ENCODE data around the gene SURF1. TPM values are rescaled to one million over a fixed set of nuclear protein-coding genes. Genes with fewer than 3 reads are reported as not detected.

Gene SURF1
- total RNA-seq, 1 experiment from 2014 or later = 45.6 TPM

DNA sequence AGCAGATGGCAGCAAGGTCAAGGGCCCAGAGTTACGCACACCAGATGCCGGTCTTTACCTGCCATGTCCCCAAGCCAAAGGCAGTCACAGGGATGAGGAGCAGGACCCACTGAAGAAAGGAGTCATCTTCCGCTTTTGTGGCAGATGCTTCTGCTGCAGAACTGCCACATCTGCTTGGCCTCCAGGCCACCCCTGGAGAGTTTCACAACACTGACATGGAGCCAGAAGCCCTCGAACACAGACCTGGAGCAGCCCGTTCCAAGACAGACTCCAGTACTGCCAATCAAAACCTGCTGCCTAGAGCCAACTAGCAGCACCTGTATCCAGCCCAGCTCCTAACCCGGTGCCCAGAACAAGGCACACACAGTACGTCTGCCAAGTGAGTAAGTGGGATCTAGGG lies 1.5 kb downstream of the SURF1 start:
- no peaks in the 10 kb centered on the region for H3K9me3 ChIP-seq (ENCODE audit: control insufficient read depth, insufficient read depth, low read depth, low read length)
- ChIA-PET POLR2A (no interaction called here), CTCF (no interaction called here)
- peaks cover 19% of the 10 kb centered on the region for H3K4me1 ChIP-seq (ENCODE audit: control insufficient read depth, insufficient read depth, low read length)
- DNase-seq (ENCODE audit: low read depth, low spot score) = no peak
- no TSS peak for BruUV-seq (replicated peaks)
- H3K27me3 ChIP-seq (ENCODE audit: control insufficient read depth, insufficient read depth, low read length) = no peaks in the 10 kb centered on the region
- TF ChIP-seq, protein P1, sequence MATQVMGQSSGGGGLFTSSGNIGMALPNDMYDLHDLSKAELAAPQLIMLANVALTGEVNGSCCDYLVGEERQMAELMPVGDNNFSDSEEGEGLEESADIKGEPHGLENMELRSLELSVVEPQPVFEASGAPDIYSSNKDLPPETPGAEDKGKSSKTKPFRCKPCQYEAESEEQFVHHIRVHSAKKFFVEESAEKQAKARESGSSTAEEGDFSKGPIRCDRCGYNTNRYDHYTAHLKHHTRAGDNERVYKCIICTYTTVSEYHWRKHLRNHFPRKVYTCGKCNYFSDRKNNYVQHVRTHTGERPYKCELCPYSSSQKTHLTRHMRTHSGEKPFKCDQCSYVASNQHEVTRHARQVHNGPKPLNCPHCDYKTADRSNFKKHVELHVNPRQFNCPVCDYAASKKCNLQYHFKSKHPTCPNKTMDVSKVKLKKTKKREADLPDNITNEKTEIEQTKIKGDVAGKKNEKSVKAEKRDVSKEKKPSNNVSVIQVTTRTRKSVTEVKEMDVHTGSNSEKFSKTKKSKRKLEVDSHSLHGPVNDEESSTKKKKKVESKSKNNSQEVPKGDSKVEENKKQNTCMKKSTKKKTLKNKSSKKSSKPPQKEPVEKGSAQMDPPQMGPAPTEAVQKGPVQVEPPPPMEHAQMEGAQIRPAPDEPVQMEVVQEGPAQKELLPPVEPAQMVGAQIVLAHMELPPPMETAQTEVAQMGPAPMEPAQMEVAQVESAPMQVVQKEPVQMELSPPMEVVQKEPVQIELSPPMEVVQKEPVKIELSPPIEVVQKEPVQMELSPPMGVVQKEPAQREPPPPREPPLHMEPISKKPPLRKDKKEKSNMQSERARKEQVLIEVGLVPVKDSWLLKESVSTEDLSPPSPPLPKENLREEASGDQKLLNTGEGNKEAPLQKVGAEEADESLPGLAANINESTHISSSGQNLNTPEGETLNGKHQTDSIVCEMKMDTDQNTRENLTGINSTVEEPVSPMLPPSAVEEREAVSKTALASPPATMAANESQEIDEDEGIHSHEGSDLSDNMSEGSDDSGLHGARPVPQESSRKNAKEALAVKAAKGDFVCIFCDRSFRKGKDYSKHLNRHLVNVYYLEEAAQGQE (IDR thresholded peaks at IDR 0.05; ENCODE audit: insufficient read depth in 1 of 2, low read depth in 2 of 2, low read length in 1 of 2) = no peak
- no peak for TF ChIP-seq SIN3A (IDR thresholded peaks at IDR 0.05; ENCODE audit: borderline replicate concordance, insufficient read depth, low read depth, low read length)
- no peak for TF ChIP-seq TCF7L2 (IDR thresholded peaks at IDR 0.05; ENCODE audit: low read depth, low read length)
- no peak for TF ChIP-seq POLR2AphosphoS5 (IDR thresholded peaks at IDR 0.05; ENCODE audit: low read depth, low read length)
- TF ChIP-seq, protein P2, sequence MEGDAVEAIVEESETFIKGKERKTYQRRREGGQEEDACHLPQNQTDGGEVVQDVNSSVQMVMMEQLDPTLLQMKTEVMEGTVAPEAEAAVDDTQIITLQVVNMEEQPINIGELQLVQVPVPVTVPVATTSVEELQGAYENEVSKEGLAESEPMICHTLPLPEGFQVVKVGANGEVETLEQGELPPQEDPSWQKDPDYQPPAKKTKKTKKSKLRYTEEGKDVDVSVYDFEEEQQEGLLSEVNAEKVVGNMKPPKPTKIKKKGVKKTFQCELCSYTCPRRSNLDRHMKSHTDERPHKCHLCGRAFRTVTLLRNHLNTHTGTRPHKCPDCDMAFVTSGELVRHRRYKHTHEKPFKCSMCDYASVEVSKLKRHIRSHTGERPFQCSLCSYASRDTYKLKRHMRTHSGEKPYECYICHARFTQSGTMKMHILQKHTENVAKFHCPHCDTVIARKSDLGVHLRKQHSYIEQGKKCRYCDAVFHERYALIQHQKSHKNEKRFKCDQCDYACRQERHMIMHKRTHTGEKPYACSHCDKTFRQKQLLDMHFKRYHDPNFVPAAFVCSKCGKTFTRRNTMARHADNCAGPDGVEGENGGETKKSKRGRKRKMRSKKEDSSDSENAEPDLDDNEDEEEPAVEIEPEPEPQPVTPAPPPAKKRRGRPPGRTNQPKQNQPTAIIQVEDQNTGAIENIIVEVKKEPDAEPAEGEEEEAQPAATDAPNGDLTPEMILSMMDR (IDR thresholded peaks at IDR 0.05) = no peak
- no peak overlapping the region for H3K4me3 ChIP-seq (ENCODE audit: low read depth in 2 of 2, low read length in 2 of 2)
- intact Hi-C loops (cut with micrococcal nuclease; ENCODE audit: unreplicated experiment) (loop anchor here (10.0 kb wide), 1 partner anchor 130 kb away; no protein-coding TSS in a partner anchor), in situ Hi-C loops (cut with HindIII; ENCODE audit: low pct_unique_long_range_greater_than_20kb, low sequenced_read_pairs) (no loop called here)
- H3K27ac ChIP-seq (ENCODE audit: low read length) = no peak overlapping the region
- peaks cover 15% of the 10 kb centered on the region for H3K36me3 ChIP-seq (ENCODE audit: control insufficient read depth, insufficient read depth, low read length)
- no peak for ATAC-seq

DNA sequence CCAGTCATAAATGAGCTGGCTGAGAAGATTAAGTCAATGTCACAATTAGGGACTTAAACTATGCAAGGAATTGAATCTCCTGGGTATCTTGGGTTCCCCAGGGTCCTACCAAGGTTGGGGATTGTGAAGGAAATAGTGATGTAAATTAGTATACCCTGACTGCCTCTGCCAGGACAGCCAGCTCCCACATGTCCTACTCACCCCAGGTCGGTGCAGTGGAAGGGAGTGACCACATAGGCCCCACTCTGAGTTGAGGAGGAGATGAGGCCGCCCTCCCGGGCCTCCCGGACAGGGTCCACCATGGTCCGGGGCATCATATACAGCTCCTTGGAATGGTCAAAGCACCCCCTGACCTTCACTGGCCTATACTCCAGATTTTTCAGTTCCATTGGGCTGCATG lies 2.7 kb downstream of the SURF1 start:
- Histone ChIP-seq H3K36me3 (ENCODE audit: control insufficient read depth, insufficient read depth, low read length) (peaks cover 24% of the 10 kb centered on the region), H3K9me3 (ENCODE audit: control insufficient read depth, insufficient read depth, low read depth, low read length) (no peaks in the 10 kb centered on the region), H3K27me3 (ENCODE audit: control insufficient read depth, insufficient read depth, low read length) (no peaks in the 10 kb centered on the region), H3K4me1 (ENCODE audit: control insufficient read depth, insufficient read depth, low read length) (peaks cover 24% of the 10 kb centered on the region), H3K27ac (ENCODE audit: low read length) (no peak overlapping the region), H3K4me3 (ENCODE audit: low read depth in 2 of 2, low read length in 2 of 2) (no peak overlapping the region)
- no peak for ATAC-seq
- no peak for TF ChIP-seq SIN3A (IDR thresholded peaks at IDR 0.05; ENCODE audit: borderline replicate concordance, insufficient read depth, low read depth, low read length)
- TF ChIP-seq POLR2AphosphoS5 (IDR thresholded peaks at IDR 0.05; ENCODE audit: low read depth, low read length) = no peak; the same call in 1 of the 2 replicates
- TF ChIP-seq, protein P2 (IDR thresholded peaks at IDR 0.05) = no peak
- no peak for TF ChIP-seq TCF7L2 (IDR thresholded peaks at IDR 0.05; ENCODE audit: low read depth, low read length)
- TF ChIP-seq, protein P1 (IDR thresholded peaks at IDR 0.05; ENCODE audit: insufficient read depth in 1 of 2, low read depth in 2 of 2, low read length in 1 of 2) = no peak
- intact Hi-C loops (cut with micrococcal nuclease; ENCODE audit: unreplicated experiment) = loop anchor here (10.0 kb wide), 1 partner anchor 131 kb away; no protein-coding TSS in a partner anchor
- DNase-seq (ENCODE audit: low read depth, low spot score) = no peak
- in situ Hi-C loops (cut with HindIII; ENCODE audit: low pct_unique_long_range_greater_than_20kb, low sequenced_read_pairs) = no loop called here
- ChIA-PET POLR2A (no interaction called here), CTCF (no interaction called here)
- no TSS peak for BruUV-seq (replicated peaks)
